GM13976 (cell line): Measurements from ENCODE around the gene SNX3.
"Not testable (repeated sequence)": the region's sequence is repeated elsewhere in the genome, so short reads cannot be mapped to it uniquely, and the experiment has no call there.

Source experiments
- DNase-seq: peaks from one replicate; pipeline ENCODE4 v3.0.0; 2012; ENCODE audit warnings: low spot score
- CTCF ChIP-seq: IDR thresholded peaks from 2 replicates; pipeline ENCODE4 v1.5.1; 2012; ENCODE audit warnings: borderline replicate concordance, mild to moderate bottlenecking; ENCODE audit not compliant: insufficient read depth; ENCODE audit errors: extremely low read depth, missing control alignments, control extremely low read depth
- in situ Hi-C: fragments of 300-500 bp; cut with MboI; formaldehyde crosslinking; loops from one replicate; pipeline ENCODE4 v1.12.0; 2022; ENCODE audit warnings: low sequenced_read_pairs, mixed read lengths, inconsistent platforms; ENCODE audit not compliant: unreplicated experiment

SNX3 gene

GRCh38 chr6:108251252-108251651, 9.6 kb downstream of the SNX3 start:
- DNase-seq = no peak
- TF ChIP-seq CTCF = no peak
- in situ Hi-C loops = loop anchor here (10.0 kb wide), 1 partner anchor 234 kb away; no protein-coding TSS in a partner anchor

GRCh38 chr6:108250240-108250866, 10.5 kb downstream of the SNX3 start:
- in situ Hi-C loops = loop anchor here (10.0 kb wide), 1 partner anchor 234 kb away; no protein-coding TSS in a partner anchor
- DNase-seq = no peak
- TF ChIP-seq CTCF = no peak

GRCh38 chr6:108247965-108248536, 12.8 kb downstream of the SNX3 start:
- in situ Hi-C loops = no loop called here
- no peak for DNase-seq
- TF ChIP-seq CTCF = no peak

- not testable (repeated sequence) for DNase-seq
These were observed 15.7 kb downstream of the SNX3 start for GRCh38 chr6:108245095-108245494.

GRCh38 chr6:108243836-108244235, 17.0 kb downstream of the SNX3 start:
- in situ Hi-C loops = no loop called here
- TF ChIP-seq CTCF = no peak

More at GRCh38 chr6:108245095-108245494, 15.7 kb downstream of the SNX3 start:
- in situ Hi-C loops = not testable (repeated sequence)

GRCh38 chr6:108242721-108243120, 18.1 kb downstream of the SNX3 start:
- TF ChIP-seq CTCF = no peak
- in situ Hi-C loops = no loop called here
- no peak for DNase-seq

More at GRCh38 chr6:108243836-108244235, 17.0 kb downstream of the SNX3 start:
- DNase-seq = no peak

GRCh38 chr6:108242259-108242658, 18.6 kb downstream of the SNX3 start:
- in situ Hi-C loops = no loop called here
- no peak for TF ChIP-seq CTCF
- no peak for DNase-seq
